HG03432 (cell line): ENCODE measurements around the gene IGF2BP1.
"Not testable (repeated sequence)": the region's sequence is repeated elsewhere in the genome, so short reads cannot be mapped to it uniquely, and the experiment has no call there.

Experiments
- ATAC-seq: cut with Tn5 transposase; IDR thresholded peaks from one replicate; pipeline ENCODE4 v1.9.1; 2021; ENCODE audit warnings: mild to moderate bottlenecking, moderate library complexity; ENCODE audit not compliant: unreplicated experiment

IGF2BP1 gene

DNA sequence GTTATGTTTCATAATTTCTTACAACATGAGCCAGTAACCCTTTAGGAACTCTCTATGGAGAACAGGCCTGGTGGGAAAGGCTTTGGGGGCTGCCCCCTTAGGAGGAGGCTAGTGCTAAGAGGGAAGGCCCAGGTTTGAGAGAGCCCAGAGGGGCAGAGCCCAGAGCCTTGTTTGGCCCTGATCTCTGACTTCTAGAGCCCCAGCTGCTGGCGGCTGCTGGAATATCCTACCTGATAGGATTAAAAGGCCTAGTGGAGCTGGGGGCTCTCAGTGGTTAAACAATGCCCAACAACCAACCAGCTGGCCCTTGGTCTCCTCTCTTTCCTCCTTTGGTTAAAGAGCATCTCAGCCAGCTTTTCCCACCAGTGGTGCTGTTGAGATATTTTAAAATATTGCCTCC, 54.1 kb downstream of the IGF2BP1 start:
- no peak for ATAC-seq

GRCh38 chr17:49053171-49053829, 56.1 kb downstream of the IGF2BP1 start:
- no peak for ATAC-seq

DNA sequence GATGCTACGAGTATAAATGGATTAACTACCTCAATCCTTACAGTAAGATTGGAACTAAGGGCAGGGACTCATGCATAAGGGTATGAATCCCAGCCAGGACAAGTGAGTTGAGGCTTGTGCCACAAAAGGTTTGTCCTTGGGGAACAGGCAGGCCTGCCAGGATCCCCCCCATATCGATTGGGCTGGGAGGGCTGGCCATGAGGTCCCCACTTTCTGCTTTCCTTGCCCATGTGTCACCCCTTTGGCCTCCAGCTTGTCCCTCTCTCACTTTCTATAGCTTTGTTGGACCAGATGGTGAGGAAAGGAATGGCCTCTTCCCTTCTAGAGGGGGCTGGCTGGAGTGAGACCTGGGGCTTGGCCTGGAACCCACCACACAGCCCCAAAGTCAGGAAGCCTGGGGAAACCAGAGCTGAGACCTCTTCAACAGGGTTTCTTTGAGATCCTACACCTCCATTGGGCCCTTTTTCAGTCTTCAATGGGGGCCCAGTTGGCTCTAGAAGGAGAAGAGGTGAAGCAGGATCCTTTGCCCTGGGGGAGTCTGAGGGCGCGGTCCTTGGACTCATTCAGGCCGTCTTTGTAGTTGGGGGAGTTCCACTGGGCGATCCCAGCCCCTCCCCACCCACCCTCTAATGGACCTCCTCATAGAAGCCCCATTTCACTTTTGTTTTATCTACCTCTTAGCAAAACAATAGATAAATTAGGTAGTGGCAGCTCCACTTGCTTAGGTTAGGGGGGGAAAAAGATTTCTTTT, 57.3 kb downstream of the IGF2BP1 start:
- no peak for ATAC-seq

DNA sequence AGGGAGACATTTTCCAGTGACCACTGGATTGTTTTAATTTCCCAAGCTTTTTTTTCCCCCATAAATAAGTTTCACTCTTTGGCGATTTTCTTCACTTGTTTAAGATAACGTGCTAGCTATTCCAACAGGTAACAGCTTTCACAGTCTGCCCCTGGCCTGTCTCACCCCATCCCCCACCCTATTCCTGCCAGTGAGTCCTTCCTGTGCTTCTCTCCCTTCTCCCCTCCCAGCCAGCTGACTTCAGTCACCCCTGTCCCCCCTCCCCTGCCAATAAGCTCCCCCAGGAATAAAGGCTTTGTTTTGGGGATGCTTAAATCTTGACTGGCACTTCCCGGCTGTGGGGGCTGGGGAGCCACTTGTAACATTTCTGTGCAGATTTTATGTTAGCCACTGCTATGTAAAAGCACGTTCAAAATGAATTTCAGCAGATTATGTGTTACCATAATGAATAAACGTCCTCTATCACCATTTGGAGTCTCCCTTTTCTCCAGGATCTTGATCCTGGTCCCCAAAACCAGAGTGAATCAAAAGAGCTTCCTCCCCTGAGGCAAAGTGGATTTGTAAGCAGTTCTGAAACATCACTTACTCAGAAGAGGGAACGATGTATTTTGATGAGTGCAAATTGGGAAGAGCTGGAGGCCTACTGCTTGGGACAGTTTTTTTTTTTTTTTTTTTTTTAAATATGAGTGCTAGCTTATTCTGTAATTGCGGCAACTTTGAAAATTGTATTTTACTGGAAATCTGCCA, 58.2 kb downstream of the IGF2BP1 start:
- ATAC-seq = no peak

DNA sequence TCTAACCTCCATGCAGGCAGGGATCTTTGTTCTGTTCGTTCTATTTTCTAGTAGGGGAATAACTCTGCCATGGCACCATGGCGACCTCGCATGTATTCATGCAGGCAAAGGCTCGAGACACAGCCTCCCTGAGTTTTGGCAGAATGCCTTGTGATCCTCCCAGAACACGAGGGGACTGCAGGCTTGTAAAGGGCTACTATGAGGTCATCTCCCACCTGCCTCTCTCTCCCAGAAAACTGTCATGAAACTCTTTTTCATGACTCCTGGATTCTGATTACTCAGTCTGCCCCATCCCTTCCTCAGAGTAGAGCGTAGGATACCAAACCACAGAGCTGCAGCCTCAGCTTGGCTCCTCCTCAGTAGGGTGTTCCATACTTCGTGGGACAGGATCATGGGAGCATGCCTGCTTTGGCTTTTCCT, 64.3 kb downstream of the IGF2BP1 start:
- ATAC-seq = no peak

DNA sequence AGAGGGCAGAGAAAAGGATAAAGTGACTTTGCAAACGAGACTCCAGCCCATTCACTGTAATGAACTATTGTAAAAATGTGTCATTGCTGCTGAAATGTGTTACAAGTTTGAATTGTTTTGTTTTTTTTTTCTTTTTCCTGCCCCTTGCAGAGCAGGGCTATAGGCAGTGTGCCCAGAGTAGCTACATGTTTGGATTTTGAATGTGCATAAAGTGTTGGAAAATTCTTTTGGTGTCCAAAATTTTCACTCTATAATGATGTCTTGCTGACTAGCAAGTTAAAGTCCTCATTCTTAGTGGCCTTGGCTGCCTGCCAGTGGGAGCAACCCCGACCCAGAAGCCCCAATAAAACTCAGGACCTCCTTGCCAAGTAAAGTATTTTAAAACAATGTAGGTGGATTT, 66.5 kb downstream of the IGF2BP1 start:
- ATAC-seq = no peak

GRCh38 chr17:49067163-49067562, 70.0 kb downstream of the IGF2BP1 start:
- ATAC-seq = no peak

- ATAC-seq = no peak
These were observed 72.5 kb downstream of the IGF2BP1 start for GRCh38 chr17:49069585-49070273.

DNA sequence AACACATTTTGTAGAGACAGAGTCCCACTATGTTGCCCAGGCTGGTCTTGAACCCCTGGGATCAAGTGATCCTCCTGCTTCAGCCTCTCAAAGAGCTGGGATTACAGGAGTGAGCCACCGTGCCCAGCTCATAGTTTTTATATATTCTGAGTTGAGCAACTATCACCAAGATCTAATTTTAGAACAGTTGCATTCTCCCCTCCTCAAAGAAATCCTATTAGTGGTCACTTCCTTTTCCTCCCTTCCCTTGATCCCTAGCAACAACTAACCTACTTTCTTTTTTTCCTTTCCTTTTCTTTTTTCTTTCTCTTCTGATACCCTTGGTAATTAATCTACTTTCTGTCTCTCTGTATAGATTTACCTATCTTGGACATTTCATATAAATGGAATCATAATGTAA, 73.9 kb downstream of the IGF2BP1 start:
- ATAC-seq = no peak

- no peak for ATAC-seq
These were observed 77.8 kb downstream of the IGF2BP1 start for GRCh38 chr17:49074851-49075540.

- no peak for ATAC-seq
These were observed 79.6 kb downstream of the IGF2BP1 start for GRCh38 chr17:49076573-49077384.

DNA sequence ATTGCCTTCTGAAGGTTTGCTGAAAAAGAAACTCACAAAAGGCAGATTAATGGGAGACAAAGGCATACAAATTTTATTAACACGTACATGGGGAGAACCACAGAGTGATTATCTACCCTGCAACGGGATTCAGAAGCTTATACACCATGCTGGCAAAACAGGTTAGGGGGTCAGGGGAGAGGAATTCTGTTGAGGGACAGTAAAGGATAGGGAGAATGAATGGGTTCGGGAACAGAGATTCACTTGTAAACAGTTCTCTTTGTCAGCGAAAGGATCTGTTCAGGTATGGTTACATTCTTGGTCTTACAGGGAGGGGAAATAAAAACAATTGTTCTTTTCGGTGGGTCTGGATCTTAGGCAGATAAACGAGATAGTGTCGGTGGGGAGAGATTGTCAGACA, 81.1 kb downstream of the IGF2BP1 start:
- no peak for ATAC-seq

DNA sequence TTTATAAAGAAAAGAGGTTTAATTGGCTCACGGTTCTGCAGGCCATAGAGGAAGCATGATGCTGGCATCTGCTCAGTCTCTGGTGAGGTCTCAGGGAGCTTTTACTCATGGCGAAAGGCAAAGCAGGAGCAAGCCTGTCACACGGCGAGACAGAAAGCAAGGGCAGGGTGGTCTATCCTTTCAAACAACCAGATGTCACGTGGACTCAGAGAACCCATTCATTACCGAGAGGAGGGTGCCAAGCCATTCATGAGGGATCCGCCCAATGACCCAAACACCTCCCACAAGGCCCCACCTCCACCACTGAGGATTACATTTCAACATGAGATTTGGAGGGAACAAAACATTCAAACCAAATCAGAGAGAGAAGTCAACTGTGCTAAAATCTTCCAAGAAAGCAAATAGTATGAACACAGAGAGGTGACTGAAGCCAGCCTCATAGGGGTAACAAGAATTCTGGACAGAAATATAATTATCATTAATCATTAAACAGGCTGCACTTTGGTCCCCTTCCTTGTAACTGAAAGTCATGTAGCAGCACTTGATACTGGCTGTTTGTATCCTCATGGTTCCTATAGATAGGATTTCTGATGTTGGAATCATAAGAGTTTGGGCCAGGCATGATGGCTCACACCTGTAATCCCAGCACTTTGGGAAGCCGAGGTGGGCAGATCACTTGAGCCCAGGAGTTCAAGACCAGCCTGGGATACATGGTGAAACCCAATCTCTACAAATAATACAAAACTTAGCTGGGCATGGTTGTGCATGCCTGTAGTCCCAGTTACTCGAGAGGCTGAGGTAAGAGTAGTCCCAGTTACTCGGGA, 82.9 kb downstream of the IGF2BP1 start:
- ATAC-seq = no peak

- no peak for ATAC-seq
These were observed 85.0 kb downstream of the IGF2BP1 start for GRCh38 chr17:49082231-49082630.

- ATAC-seq = not testable (repeated sequence)
These were observed 87.9 kb downstream of the IGF2BP1 start for GRCh38 chr17:49085046-49085445.

- no peak for ATAC-seq
These were observed 88.6 kb downstream of the IGF2BP1 start for GRCh38 chr17:49085565-49086315.

DNA sequence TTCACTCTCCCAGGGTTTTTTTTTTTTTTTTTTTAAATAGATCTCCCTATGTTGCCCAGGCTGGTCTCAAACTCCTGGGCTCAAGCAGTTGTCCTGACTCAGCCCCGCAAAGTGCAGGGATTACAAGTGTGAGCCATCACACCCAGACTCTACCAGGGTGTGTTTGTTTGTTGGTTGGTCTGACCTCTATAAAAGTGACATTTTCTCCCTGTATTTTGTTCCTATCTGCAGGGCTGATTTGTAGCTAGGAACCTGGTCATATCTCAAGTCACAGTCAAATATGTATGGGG, 89.1 kb downstream of the IGF2BP1 start:
- ATAC-seq = no peak

DNA sequence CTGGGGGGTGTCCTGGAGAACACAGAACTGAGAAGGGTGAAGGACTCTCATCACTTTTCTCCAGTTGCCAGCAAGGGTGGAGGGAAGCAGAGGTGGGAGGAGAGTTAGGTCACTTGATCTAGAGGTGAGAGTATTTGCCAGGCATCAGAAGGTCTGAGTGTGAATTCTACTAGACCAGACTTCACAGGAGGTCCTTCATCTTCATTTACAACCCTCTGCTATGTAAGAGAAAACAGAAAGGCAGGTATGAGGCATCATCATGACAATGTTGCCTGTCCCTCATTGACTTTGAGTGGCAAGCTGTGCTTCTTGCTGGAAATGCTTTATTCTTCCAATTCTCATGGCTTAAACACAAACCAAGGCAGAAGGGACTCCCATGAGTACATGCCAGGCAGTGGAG, 89.5 kb downstream of the IGF2BP1 start:
- ATAC-seq = no peak

- ATAC-seq = no peak
These were observed 91.9 kb downstream of the IGF2BP1 start for GRCh38 chr17:49089094-49089493.
